HG03342 (cell line): ENCODE measurements around the gene SLC39A1.
"Not testable (repeated sequence)": the region's sequence is repeated elsewhere in the genome, so short reads cannot be mapped to it uniquely, and the experiment has no call there.

Source experiments
- ATAC-seq: cut with Tn5 transposase; IDR thresholded peaks from one replicate; pipeline ENCODE4 v1.9.1; 2021; ENCODE audit warnings: mild to moderate bottlenecking, moderate library complexity; ENCODE audit not compliant: unreplicated experiment

SLC39A1 gene

GRCh38 chr1:153963030-153963849 lies at the start of gene SLC39A1:
SLC39A1 (minus strand) TSS chr1:153963537; CDS start chr1:153962715, 822 bp downstream.
- ATAC-seq: peak; percentile 40

DNA sequence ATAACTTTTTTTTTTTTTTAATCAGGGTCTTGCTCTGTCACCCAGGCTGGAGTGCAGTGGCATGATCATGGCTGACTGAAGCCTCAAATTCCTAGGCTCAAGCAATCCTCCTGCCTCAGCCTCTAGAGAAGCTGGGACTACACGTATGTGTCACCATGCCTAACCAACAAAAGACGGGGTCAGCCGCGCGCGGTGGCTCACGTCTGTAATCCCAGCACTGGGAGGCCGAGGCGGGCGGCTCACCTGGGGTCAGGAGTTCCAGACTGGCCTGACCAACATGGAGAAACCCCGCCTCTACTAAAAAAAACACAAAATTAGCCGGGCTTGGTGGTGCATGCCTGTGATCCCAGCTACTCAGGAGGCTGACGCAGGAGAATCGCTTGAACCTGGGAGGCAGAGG lies 49.2 kb upstream of the SLC39A1 start:
- not testable (repeated sequence) for ATAC-seq

DNA sequence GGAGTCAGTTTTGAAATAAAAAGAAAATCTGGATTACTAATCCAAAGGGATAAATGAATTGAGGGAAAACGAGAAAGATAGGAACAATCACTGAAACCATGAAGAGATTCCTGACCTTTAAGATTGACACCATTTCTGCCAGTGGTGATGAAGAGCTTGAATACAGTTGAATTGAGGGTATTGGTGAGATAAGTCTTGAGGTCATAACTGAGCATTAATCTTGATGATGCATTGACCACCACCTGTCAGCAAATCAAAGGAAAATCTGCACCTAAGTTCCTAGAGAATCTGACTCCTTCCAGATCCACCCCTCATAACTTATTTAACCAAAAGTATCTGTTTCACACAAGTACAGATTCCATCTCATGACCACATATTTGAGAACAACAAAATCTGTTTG lies 48.8 kb upstream of the SLC39A1 start:
- ATAC-seq: no peak

GRCh38 chr1:154006136-154006535 lies 42.8 kb upstream of the SLC39A1 start:
- no peak for ATAC-seq

GRCh38 chr1:154000420-154000819 lies 37.1 kb upstream of the SLC39A1 start:
- ATAC-seq: no peak

GRCh38 chr1:153996882-153997281 lies 33.5 kb upstream of the SLC39A1 start:
- ATAC-seq: not testable (repeated sequence)

DNA sequence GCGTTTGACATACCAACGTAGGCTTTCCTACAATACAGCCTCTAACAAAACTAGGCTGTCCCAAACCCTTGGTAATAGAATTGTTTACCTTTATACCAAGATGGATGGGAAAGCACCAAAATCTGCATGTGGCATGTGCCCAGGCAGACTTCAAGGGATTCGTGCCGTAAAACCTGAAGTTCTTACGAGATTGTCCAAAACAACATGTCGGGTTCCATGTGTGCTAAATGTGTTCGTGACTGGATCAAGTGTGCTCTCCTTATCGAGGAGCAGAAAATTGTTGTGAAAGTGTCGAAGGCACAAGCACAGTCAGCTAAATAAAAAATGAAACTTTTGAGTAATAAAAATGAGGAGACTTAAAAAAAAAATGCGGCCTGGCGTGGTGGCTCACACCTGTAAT lies 32.3 kb upstream of the SLC39A1 start:
- no peak for ATAC-seq

- ATAC-seq: no peak
These were observed 31.9 kb upstream of the SLC39A1 start for GRCh38 chr1:153995202-153995601.

GRCh38 chr1:153991806-153992205 lies 28.5 kb upstream of the SLC39A1 start:
- no peak for ATAC-seq

DNA sequence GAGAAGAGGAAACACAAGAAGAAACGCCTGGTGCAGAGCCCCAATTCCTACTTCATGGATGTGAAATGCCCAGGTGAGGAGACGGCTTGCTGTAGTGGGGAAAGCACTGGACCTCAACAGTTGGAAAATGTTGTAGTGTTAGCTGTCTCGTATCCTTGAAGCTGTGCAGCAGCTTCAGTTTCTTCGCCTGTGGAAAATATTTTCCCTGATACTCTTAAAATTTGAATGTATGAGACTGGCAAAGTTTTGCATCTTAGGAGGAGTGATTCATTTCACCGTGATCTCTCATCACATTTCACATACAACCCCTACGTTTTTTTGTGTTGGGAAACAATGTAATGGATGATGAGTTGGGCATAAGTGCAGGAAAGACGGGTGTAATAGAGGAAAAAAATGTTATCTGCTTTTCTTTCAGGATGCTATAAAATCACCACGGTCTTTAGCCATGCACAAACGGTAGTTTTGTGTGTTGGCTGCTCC lies 27.9 kb upstream of the SLC39A1 start:
- ATAC-seq: no peak

DNA sequence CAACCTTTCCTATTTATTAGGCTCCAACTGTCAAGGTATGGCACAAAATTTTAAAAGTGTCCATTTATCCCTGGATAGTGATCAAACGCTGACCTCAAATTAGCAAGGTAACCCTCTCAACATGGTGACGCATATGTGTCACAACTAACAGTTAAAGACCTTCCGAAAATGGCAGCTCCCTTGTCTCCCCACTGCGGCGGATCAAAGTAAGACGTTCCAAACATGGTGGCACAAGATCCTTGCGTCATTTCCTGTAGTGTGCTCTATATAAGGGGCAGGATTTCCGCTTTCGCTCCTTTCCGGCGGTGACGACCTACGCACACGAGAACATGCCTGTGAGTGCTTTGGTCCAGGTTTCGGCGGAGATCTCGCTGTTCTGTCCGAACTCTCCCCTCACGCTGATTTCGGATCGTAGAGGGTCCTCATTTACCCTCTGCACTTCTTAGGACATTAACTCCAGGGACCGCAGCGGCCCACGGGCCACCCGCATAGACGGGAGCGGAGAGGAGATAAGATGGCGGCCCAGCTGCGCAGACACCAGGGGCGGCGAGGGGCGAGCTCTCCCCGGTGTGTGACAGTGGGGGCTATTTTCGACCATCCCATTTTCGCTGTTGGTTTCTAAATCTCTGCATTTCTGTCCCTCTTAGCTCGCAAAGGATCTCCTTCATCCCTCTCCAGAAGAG lies 27.3 kb upstream of the SLC39A1 start, which contains the start of gene RPS27:
RPS27 (plus strand) TSS at position 295 of the 683 bp plus-strand sequence; CDS start at position 330, 35 bp downstream.
- ATAC-seq: peak; percentile 73

- ATAC-seq: no peak
These were observed 24.3 kb upstream of the SLC39A1 start for GRCh38 chr1:153987621-153988020.

GRCh38 chr1:153985941-153986761 lies 22.8 kb upstream of the SLC39A1 start, which contains the start of gene RAB13:
RAB13 (minus strand) TSS chr1:153986339; CDS start chr1:153986236, 103 bp downstream.
- ATAC-seq: no peak

DNA sequence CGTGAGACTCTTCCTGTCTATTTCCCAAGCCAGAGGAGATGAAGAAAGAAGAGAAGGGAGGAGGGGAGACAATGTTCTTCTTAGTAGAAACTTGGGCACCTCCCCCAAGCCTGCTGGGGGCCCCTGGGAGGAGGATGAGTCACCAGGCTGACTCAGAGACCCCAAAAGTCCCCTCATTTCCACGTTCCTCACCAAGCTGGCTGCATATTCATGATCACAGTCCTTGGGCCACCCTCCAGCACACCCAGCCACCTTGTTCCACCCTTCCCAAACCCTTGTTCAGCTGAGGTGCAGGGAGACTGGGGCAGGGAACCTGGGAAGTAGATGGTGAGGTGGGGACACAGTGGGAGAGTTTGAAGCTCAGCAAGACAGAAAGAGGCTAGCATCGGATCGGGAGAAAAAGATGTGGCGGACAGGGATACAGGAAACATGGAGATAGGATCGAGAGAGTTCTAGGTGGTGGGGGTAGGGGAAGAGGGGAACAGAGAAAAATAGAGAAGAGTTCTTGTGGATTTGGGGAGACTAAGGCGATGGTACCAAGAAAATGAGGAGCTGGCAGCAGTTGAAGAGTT lies 22.1 kb upstream of the SLC39A1 start:
- ATAC-seq: no peak

DNA sequence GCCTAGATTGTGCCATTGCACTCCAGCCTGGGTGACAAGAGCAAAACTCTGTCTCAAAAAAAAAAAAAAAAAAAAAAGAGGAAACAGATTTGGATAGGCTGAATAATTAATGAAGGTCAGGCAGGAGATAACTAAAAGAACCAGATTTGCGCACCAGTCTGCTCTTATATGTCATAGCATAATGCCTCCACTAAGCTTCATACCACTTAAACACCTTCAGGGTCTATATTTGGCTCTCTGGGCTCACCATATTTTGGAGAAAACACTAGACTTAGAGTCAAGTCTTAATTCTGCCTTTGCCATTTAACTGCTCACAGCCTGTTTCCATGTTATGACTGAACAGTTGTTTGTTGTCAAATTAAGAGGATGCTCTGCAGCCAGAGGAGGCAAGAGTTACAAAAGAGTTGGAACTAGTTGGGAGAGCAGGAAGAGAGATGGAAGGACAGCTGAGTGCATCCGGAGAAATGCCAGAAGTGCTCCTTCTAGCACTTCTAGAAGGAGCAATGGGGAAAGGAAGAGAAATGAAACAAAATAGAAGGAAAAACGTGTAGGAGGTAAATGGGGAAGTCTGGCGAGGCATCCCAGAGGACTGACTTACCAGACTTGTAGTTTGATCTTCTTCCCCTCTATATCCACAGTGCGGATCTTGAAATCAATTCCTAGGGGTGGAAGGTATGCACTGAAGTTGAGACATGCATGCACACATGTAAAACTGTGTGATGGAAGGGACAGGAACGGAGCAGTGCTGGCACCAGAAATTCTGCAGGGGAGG lies 21.0 kb upstream of the SLC39A1 start:
- no peak for ATAC-seq

DNA sequence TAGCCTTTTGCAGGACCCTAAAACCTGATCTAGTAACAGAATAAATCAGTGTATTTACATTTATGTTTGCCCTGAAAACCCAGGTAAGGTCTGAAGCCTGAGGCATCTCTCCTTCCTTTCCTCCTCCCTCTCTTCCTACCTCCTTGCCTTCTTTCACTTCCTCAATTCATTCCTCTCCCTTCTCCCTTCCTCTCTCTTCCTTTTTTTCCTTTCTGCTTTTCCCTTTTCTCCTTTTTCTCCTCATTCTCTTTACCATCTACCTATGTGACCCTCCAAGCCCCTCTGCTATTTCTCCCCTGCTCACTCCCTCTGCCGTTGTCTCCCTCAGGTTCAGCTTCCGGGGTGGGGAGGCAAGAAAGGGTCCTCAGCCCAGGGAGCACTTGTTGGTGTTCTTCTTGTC lies 18.4 kb upstream of the SLC39A1 start:
- ATAC-seq: not testable (repeated sequence)

DNA sequence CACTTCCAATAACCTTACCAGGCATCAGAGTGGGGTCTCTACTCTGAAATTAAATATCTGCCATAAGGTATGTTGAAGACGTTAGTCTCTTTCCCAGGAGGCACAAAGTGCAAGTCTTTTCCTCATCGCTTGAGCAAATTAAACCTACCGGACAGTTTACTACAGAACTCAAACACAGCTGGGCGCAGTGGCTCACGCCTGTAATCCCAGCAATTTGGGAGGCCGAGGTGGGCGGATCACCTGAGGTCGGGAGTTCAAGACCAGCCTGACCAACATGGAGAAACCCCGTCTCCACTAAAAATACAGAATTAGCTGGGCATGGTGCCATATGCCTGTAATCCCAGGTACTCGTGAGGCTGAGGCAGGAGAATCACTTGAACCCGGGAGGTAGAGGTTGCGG lies 15.8 kb upstream of the SLC39A1 start:
- ATAC-seq: not testable (repeated sequence)

DNA sequence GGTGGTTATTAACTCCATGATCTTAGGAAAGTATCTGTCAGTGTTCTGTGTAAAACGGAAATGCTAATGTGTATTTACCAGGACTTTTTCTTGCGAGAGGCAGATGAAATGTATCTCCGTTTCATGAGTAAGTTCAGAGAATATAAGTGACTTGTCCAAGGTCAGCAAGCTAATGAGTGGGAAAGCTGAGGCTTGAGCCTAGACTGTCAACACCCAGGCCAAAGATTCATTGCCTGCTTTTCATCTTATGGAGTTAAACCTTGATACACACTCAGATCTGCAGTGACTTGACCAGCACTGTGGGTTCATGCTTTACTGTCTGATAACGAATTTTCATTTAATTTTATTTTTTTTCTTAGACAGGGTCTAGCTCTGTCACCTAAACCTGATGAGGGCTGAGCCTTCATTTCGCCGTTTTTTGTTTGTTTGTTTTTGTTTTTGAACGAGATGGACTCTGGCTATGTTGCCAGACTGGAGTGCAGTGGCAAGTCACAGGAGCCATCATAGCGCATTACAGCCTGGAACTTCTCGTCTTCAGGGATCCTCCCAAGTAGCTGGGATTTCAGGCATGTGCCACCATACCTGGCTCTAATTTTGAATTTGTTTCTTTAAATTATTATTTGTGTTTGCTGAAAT lies 15.1 kb upstream of the SLC39A1 start:
- no peak for ATAC-seq
